SU-DHL-6 (cell line): ENCODE results near the gene VWA3A.

Experiments used
- H2AFZ ChIP-seq: fragments of 200-600 bp; sonication (generic); 2 replicates; pipeline ENCODE4 v1.6.1; 2014; ENCODE audit warnings: low read depth, mild to moderate bottlenecking, moderate library complexity, mixed read lengths, antibody characterized with exemption, low read length; ENCODE audit not compliant: severe bottlenecking
- H3F3A ChIP-seq: fragments of 200-600 bp; shearing (Covaris generic); 2 replicates; pipeline ENCODE4 v1.6.0; 2016; ENCODE audit warnings: antibody characterized with exemption, mild to moderate bottlenecking; ENCODE audit not compliant: insufficient read depth
- H3K27ac ChIP-seq: fragments of 200-600 bp; sonication (generic); 2 replicates; pipeline ENCODE4 v1.5.1; 2016; ENCODE audit warnings: low read depth, mild to moderate bottlenecking, low read length, moderate library complexity, mixed read lengths
- H3K27me3 ChIP-seq: fragments of 200-600 bp; sonication (generic), shearing (Covaris generic); 2 replicates; pipeline ENCODE4 v1.6.0; 2014; ENCODE audit warnings: mild to moderate bottlenecking, low read length
- H3K36me3 ChIP-seq: fragments of 200-600 bp; sonication (generic); 2 replicates; pipeline ENCODE4 v1.6.1; 2014; ENCODE audit warnings: mild to moderate bottlenecking, low read length, mixed read lengths
- H3K4me2 ChIP-seq: fragments of 300-600, 200-600 bp; shearing (Covaris generic), sonication (generic); 2 replicates; pipeline ENCODE4 v1.6.0; 2014; ENCODE audit warnings: low read length, low read depth, mild to moderate bottlenecking; ENCODE audit not compliant: poor library complexity, severe bottlenecking
- H3K4me3 ChIP-seq: fragments of 200-600 bp; sonication (generic); 2 replicates; pipeline ENCODE4 v1.5.1; 2014; ENCODE audit warnings: antibody characterized with exemption, low read length, mild to moderate bottlenecking, mixed read lengths; ENCODE audit not compliant: insufficient read depth, poor library complexity, severe bottlenecking
- H3K79me2 ChIP-seq: fragments of 200-600 bp; sonication (generic); 2 replicates; pipeline ENCODE4 v1.6.1; 2014; ENCODE audit warnings: mild to moderate bottlenecking, low read length, moderate library complexity; ENCODE audit not compliant: insufficient read depth
- H3K9ac ChIP-seq: fragments of 200-600 bp; sonication (generic); 2 replicates; pipeline ENCODE4 v1.7.0; 2014; ENCODE audit warnings: mild to moderate bottlenecking, low read length
- H3K9me2 ChIP-seq: fragments of 200-600 bp; sonication (generic); replicated peaks from 2 replicates; pipeline ENCODE4 v1.6.1; 2014; ENCODE audit warnings: low read length; ENCODE audit not compliant: insufficient read depth
- H3K9me3 ChIP-seq: fragments of 200-600 bp; sonication (generic); 2 replicates; pipeline ENCODE4 v1.6.1; 2014; ENCODE audit warnings: low read length, mixed read lengths; ENCODE audit not compliant: insufficient read depth
- H4K20me1 ChIP-seq: fragments of 200-600 bp; sonication (generic); 2 replicates; pipeline ENCODE4 v1.6.1; 2014; ENCODE audit warnings: low read depth, mild to moderate bottlenecking, antibody characterized with exemption, low read length, moderate library complexity, mixed read lengths
- EZH2phosphoT487 ChIP-seq: fragments of 200-600 bp; sonication (generic), shearing (Covaris generic); conservative IDR thresholded peaks from 2 replicates; pipeline ENCODE4 v1.6.1; 2018; ENCODE audit warnings: mild to moderate bottlenecking, antibody characterized with exemption, low read length, moderate library complexity, mixed read lengths
- TF ChIP-seq, protein P1 (sequence below): fragments of 200-600 bp; sonication (generic); IDR thresholded peaks from one replicate; pipeline ENCODE4 v1.5.1; 2017; ENCODE audit warnings: antibody characterized with exemption, mild to moderate bottlenecking, low read length, moderate library complexity; ENCODE audit not compliant: insufficient read depth, poor library complexity, severe bottlenecking

VWA3A gene

DNA sequence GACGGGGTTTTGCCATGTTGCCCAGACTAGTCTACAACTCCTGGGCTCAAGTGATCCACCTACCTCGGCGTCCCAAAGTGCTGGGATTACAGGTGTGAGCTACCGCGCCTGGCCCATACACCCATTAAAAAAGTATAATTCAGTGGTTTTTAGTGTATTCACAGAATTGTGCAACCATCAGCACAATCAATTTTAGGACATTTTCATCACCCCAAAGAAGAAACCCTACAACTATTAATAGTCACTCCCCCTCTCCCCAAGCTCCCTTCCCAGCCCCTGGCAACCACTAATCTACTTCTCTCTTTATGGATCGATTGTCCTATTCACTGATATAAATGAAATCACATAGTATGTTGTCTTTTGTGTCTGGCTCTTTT is 109.9 kb downstream of the VWA3A start:
- no peaks in the 10 kb centered on the region for H4K20me1 ChIP-seq
- H3K9ac ChIP-seq, result no peak overlapping the region
- TF ChIP-seq, protein P1, sequence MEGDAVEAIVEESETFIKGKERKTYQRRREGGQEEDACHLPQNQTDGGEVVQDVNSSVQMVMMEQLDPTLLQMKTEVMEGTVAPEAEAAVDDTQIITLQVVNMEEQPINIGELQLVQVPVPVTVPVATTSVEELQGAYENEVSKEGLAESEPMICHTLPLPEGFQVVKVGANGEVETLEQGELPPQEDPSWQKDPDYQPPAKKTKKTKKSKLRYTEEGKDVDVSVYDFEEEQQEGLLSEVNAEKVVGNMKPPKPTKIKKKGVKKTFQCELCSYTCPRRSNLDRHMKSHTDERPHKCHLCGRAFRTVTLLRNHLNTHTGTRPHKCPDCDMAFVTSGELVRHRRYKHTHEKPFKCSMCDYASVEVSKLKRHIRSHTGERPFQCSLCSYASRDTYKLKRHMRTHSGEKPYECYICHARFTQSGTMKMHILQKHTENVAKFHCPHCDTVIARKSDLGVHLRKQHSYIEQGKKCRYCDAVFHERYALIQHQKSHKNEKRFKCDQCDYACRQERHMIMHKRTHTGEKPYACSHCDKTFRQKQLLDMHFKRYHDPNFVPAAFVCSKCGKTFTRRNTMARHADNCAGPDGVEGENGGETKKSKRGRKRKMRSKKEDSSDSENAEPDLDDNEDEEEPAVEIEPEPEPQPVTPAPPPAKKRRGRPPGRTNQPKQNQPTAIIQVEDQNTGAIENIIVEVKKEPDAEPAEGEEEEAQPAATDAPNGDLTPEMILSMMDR, result no peak
- no peak for TF ChIP-seq EZH2phosphoT487
- peaks cover 14% of the 10 kb centered on the region for H3F3A ChIP-seq
- no peaks in the 10 kb centered on the region for H3K27me3 ChIP-seq
- no peak overlapping the region for H3K4me2 ChIP-seq
- no peak overlapping the region for H2AFZ ChIP-seq
- H3K4me3 ChIP-seq, result no peak overlapping the region
- no peak overlapping the region for H3K27ac ChIP-seq
- peaks cover 8% of the 10 kb centered on the region for H3K79me2 ChIP-seq
- no peaks in the 10 kb centered on the region for H3K9me2 ChIP-seq
- no peaks in the 10 kb centered on the region for H3K9me3 ChIP-seq
- no peaks in the 10 kb centered on the region for H3K36me3 ChIP-seq

DNA sequence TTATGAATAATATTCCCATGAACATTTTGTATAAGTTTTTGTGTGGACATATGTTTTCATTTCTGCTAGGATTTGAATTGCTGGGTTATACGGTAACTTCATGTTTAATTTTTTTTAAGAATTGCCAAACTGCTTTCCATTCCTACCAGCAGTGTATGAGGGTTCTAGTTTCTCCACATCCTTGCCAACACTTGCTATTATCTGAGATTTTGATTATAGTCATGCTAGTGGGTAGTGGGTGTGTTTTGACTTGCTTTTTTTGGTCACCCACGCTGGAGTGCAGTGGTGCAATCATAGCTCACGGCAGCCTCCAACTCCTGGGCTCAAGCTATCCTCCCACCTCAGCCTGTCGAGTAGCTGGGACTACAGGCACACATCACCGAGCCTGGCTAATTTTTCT is 110.8 kb downstream of the VWA3A start:
- no peaks in the 10 kb centered on the region for H4K20me1 ChIP-seq
- no peaks in the 10 kb centered on the region for H3K9me2 ChIP-seq
- H2AFZ ChIP-seq, result no peak overlapping the region
- H3F3A ChIP-seq, result peaks cover 20% of the 10 kb centered on the region
- no peak overlapping the region for H3K27ac ChIP-seq
- H3K4me3 ChIP-seq, result no peak overlapping the region
- H3K36me3 ChIP-seq, result no peaks in the 10 kb centered on the region
- H3K4me2 ChIP-seq, result no peak overlapping the region
- no peak for TF ChIP-seq EZH2phosphoT487
- TF ChIP-seq, protein P1, result no peak
- H3K79me2 ChIP-seq, result peaks cover 16% of the 10 kb centered on the region
- no peak overlapping the region for H3K9ac ChIP-seq
- H3K9me3 ChIP-seq, result no peaks in the 10 kb centered on the region
- no peaks in the 10 kb centered on the region for H3K27me3 ChIP-seq

DNA sequence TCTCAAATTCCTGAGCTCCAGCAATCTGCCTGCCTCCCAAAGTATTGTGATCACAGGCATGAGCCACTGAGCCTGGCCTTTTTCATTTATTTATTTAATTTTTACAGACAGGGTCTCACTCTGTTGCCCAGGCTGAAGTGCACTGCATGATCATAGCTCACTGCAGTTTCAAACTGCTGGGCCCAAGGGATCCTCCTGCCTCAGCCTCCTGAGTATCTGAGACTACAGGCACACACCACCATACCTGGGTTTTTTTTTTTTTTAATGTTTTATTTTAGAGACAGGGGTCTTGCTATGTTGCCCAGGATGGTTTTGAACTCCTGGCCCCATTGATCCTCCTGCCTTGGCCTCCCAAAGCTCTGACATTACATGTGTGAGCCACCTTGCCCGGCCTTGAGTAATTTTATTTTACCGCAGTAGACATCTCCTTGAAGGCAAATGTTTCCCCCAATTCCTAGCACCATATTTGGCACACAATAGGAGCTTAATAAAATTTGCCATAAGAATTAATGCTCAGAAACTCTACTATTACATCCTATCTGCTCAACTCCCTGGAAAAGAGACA is 111.8 kb downstream of the VWA3A start:
- H3F3A ChIP-seq, result peaks cover 20% of the 10 kb centered on the region
- H3K27me3 ChIP-seq, result no peaks in the 10 kb centered on the region
- H4K20me1 ChIP-seq, result no peaks in the 10 kb centered on the region

More for the DNA sequence above, 111.8 kb downstream of the VWA3A start:
- H3K9me2 ChIP-seq, result no peaks in the 10 kb centered on the region
- H3K9me3 ChIP-seq, result no peaks in the 10 kb centered on the region
- no peak overlapping the region for H3K4me3 ChIP-seq
- H3K4me2 ChIP-seq, result no peak overlapping the region
- H3K27ac ChIP-seq, result no peak overlapping the region
- no peak overlapping the region for H3K9ac ChIP-seq
- peaks cover 25% of the 10 kb centered on the region for H3K79me2 ChIP-seq
- no peaks in the 10 kb centered on the region for H3K36me3 ChIP-seq
- H2AFZ ChIP-seq, result no peak overlapping the region
- TF ChIP-seq, protein P1, result no peak
- no peak for TF ChIP-seq EZH2phosphoT487
